Liver (tissue), 9 donors: Measurements from ENCODE around the gene UPK1A. TPM values are rescaled to one million over a fixed set of nuclear protein-coding genes. Genes with fewer than 3 reads are reported as not detected.

Experiments used
- DNase-seq: peaks from one replicate; pipeline ENCODE4 v3.0.0-alpha.2; 2017; ENCODE audit warnings: low spot score
- H3K27ac ChIP-seq, 2 donors: one replicate each; pipeline ENCODE4 v1.7.0; 2013; ENCODE audit warnings: inconsistent platforms in 2 of 2, low read length in 2 of 2, control low read depth in 1 of 2, low read depth in 1 of 2, mild to moderate bottlenecking in 1 of 2
- H3K27me3 ChIP-seq, 4 donors: one replicate each; pipeline versions ENCODE4 v1.6.1 to v1.7.0; 2013; ENCODE audit warnings: low read length in 3 of 4, inconsistent platforms in 1 of 4, mild to moderate bottlenecking in 1 of 4, moderate library complexity in 1 of 4; ENCODE audit not compliant: control insufficient read depth in 4 of 4, insufficient read depth in 4 of 4
- H3K36me3 ChIP-seq, 4 donors: one replicate each; pipeline versions ENCODE4 v1.6.1 to v1.7.0; 2013; ENCODE audit warnings: low read length in 3 of 4, mild to moderate bottlenecking in 3 of 4, low read depth in 1 of 4, moderate library complexity in 1 of 4; ENCODE audit not compliant: control insufficient read depth in 4 of 4, insufficient read depth in 3 of 4
- H3K4me1 ChIP-seq, 4 donors: one replicate each; pipeline versions ENCODE4 v1.6.1 to v1.7.0; 2013; ENCODE audit warnings: low read length in 3 of 4, mild to moderate bottlenecking in 3 of 4, moderate library complexity in 1 of 4; ENCODE audit not compliant: control insufficient read depth in 4 of 4, insufficient read depth in 4 of 4
- H3K4me3 ChIP-seq, 3 donors: one replicate each; pipeline versions ENCODE4 v1.6.1 to v1.7.0; 2013; ENCODE audit warnings: low read length in 3 of 3, control low read depth in 1 of 3, low read depth in 1 of 3, mild to moderate bottlenecking in 1 of 3
- H3K9ac ChIP-seq, 2 donors: one replicate each; pipeline ENCODE4 v1.7.0; 2013; ENCODE audit warnings: low read length in 2 of 2, mild to moderate bottlenecking in 2 of 2, moderate library complexity in 2 of 2, control low read depth in 1 of 2, low read depth in 1 of 2
- H3K9me3 ChIP-seq, 4 donors: one replicate each; pipeline versions ENCODE4 v1.6.1 to v1.7.0; 2013; ENCODE audit warnings: low read length in 3 of 4; ENCODE audit not compliant: control insufficient read depth in 4 of 4
- EGR1 ChIP-seq, 2 donors: IDR thresholded peaks; 2 replicates each; pipeline ENCODE4 v1.6.1; 2016 to 2018; ENCODE audit warnings: antibody characterized with exemption in 2 of 2, low read depth in 2 of 2
- FOXA1 ChIP-seq: IDR thresholded peaks from 2 replicates; pipeline ENCODE4 v1.6.1; 2016; ENCODE audit warnings: antibody characterized with exemption
- FOXA2 ChIP-seq: IDR thresholded peaks from 2 replicates; pipeline ENCODE4 v1.6.1; 2016; ENCODE audit warnings: antibody characterized with exemption
- GABPA ChIP-seq, 2 donors: IDR thresholded peaks in 1 of 2; conservative IDR thresholded peaks in 1 of 2; 2 replicates each; pipeline ENCODE4 v1.6.1; 2016; ENCODE audit warnings: antibody characterized with exemption in 2 of 2, mild to moderate bottlenecking in 1 of 2, moderate library complexity in 1 of 2
- HNF4A ChIP-seq, 2 donors: conservative IDR thresholded peaks; 2 replicates each; pipeline ENCODE4 v1.6.1; 2016; ENCODE audit warnings: antibody characterized with exemption in 2 of 2, mild to moderate bottlenecking in 2 of 2
- HNF4G ChIP-seq: IDR thresholded peaks from 2 replicates; pipeline ENCODE4 v1.6.1; 2016; ENCODE audit warnings: antibody characterized with exemption
- JUND ChIP-seq, 2 donors: IDR thresholded peaks; 2 replicates each; pipeline ENCODE4 v1.6.1; 2016; ENCODE audit warnings: antibody characterized with exemption in 2 of 2
- NR2F2 ChIP-seq: IDR thresholded peaks from 2 replicates; pipeline ENCODE4 v1.6.1; 2016; ENCODE audit warnings: antibody characterized with exemption
- RAD21 ChIP-seq, 2 donors: IDR thresholded peaks; 2 replicates each; pipeline ENCODE4 v1.6.1; 2016; ENCODE audit warnings: antibody characterized with exemption in 2 of 2, mild to moderate bottlenecking in 2 of 2
- RXRA ChIP-seq, 2 donors: IDR thresholded peaks; 2 replicates each; pipeline ENCODE4 v1.6.1; 2017 to 2018; ENCODE audit warnings: antibody characterized with exemption in 2 of 2, mild to moderate bottlenecking in 1 of 2
- SP1 ChIP-seq: IDR thresholded peaks from 2 replicates; pipeline ENCODE4 v1.6.1; 2018; ENCODE audit warnings: antibody characterized with exemption, mild to moderate bottlenecking
- TAF1 ChIP-seq: conservative IDR thresholded peaks from 2 replicates; pipeline ENCODE4 v1.6.1; 2016; ENCODE audit warnings: antibody characterized with exemption, mild to moderate bottlenecking
- YY1 ChIP-seq: IDR thresholded peaks from 2 replicates; pipeline ENCODE4 v1.6.1; 2016; ENCODE audit warnings: antibody characterized with exemption, mild to moderate bottlenecking
- WGBS: extraction: QIAGEN DNeasy Blood & Tissue Kit; methylation state at CpG from one replicate; pipeline ENCODE4 v1.1.7; 2013; 5-methylcytosine and 5-hydroxymethylcytosine counted together
- polyA plus RNA-seq, 2 donors: library from polyadenylated mRNA; stranded (reverse) in 1 of 2; unstranded in 1 of 2; fragments of 200-250 nt in 1 of 2; fragments of >200 nt in 1 of 2; fragmentation: Nextera tagmentation in 1 of 2; extraction: Ambion mirVana in 1 of 2; gene quantifications; one replicate each; pipeline versions ENCODE4 v1.2.1 to v1.2.3, GENCODE V29; 2013 to 2015
- total RNA-seq, 2 donors: library from RNA; depleted of rRNA; stranded (reverse); fragments of >200 nt; gene quantifications; one replicate each; pipeline ENCODE4 v1.2.3, GENCODE V29; 2014
- TF ChIP-seq, protein P1 (sequence below): IDR thresholded peaks from 2 replicates; pipeline ENCODE4 v1.6.1; 2016; ENCODE audit warnings: antibody characterized with exemption
- TF ChIP-seq, protein P2 (sequence below): IDR thresholded peaks from 2 replicates; pipeline ENCODE4 v1.6.1; 2016; ENCODE audit warnings: antibody characterized with exemption
- TF ChIP-seq, protein P3 (sequence below): IDR thresholded peaks from 2 replicates; pipeline ENCODE4 v1.6.1; 2016; ENCODE audit warnings: antibody characterized with exemption, mild to moderate bottlenecking
- TF ChIP-seq, protein P4 (sequence below): IDR thresholded peaks from 2 replicates; pipeline ENCODE4 v1.6.1; 2016; ENCODE audit warnings: antibody characterized with exemption
- TF ChIP-seq, protein P5 (sequence below): fragments of 150-350 bp; IDR thresholded peaks from 2 replicates; pipeline ENCODE4 v1.5.1; 2017; ENCODE audit warnings: improper control_type of control experiment, low read depth, low read length; ENCODE audit not compliant: missing input control
- donor health status: healthy.
- donor health status: healthy.
- donor health status: healthy.
- donor health status: healthy.
- donor health status: healthy.

UPK1A gene
- total and polyA plus RNA-seq, 4 donors: 0.10 to 0.56 TPM; not detected in 2

DNA sequence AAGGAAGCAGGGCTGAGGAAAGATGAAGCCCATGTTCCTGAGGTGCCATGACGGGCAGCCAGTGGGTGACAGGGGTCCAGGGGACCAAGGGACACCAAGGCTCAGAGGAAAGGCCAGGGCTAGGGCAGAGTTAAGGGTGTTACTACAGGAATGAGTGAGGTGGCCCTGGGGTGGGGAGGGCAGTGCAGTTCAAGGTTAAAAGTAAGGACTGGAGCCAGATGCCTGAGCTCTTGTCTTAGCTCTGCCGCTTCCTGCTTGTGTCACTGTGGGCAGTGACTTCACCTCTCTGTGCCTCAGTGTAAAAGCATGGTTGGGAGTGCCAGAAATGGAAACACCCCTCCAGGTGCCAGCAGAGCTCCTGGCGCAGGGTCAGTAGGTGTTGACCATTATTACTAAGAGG lies 29.7 kb upstream of the UPK1A start:
- 95% methylated on average over 3 of the region's 3 CpGs for WGBS
- no peaks in the 10 kb centered on the region for H3K27me3 ChIP-seq
- H3K4me3 ChIP-seq: no peak overlapping the region
- no peaks in the 10 kb centered on the region for H3K4me1 ChIP-seq
- no peak for DNase-seq
- no peak overlapping the region for H3K27ac ChIP-seq
- peaks cover 14 to 48% (median 31%) of the 10 kb centered on the region in 4 donors for H3K36me3 ChIP-seq
- no peak for TF ChIP-seq JUND (IDR thresholded peaks at IDR 0.05)
- no peak for TF ChIP-seq SP1
- TF ChIP-seq, protein P1, sequence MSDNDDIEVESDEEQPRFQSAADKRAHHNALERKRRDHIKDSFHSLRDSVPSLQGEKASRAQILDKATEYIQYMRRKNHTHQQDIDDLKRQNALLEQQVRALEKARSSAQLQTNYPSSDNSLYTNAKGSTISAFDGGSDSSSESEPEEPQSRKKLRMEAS: no peak
- TF ChIP-seq HNF4A (conservative IDR thresholded peaks at IDR 0.05): no peak
- no peak for TF ChIP-seq RXRA (IDR thresholded peaks at IDR 0.05)
- TF ChIP-seq EGR1 (IDR thresholded peaks at IDR 0.05; ENCODE audit: low read depth in 2 of 2): no peak
- no peak for TF ChIP-seq FOXA2
- no peak for TF ChIP-seq RAD21 (IDR thresholded peaks at IDR 0.05)
- TF ChIP-seq, protein P2, sequence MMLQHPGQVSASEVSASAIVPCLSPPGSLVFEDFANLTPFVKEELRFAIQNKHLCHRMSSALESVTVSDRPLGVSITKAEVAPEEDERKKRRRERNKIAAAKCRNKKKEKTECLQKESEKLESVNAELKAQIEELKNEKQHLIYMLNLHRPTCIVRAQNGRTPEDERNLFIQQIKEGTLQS: no peak
- TF ChIP-seq, protein P3, sequence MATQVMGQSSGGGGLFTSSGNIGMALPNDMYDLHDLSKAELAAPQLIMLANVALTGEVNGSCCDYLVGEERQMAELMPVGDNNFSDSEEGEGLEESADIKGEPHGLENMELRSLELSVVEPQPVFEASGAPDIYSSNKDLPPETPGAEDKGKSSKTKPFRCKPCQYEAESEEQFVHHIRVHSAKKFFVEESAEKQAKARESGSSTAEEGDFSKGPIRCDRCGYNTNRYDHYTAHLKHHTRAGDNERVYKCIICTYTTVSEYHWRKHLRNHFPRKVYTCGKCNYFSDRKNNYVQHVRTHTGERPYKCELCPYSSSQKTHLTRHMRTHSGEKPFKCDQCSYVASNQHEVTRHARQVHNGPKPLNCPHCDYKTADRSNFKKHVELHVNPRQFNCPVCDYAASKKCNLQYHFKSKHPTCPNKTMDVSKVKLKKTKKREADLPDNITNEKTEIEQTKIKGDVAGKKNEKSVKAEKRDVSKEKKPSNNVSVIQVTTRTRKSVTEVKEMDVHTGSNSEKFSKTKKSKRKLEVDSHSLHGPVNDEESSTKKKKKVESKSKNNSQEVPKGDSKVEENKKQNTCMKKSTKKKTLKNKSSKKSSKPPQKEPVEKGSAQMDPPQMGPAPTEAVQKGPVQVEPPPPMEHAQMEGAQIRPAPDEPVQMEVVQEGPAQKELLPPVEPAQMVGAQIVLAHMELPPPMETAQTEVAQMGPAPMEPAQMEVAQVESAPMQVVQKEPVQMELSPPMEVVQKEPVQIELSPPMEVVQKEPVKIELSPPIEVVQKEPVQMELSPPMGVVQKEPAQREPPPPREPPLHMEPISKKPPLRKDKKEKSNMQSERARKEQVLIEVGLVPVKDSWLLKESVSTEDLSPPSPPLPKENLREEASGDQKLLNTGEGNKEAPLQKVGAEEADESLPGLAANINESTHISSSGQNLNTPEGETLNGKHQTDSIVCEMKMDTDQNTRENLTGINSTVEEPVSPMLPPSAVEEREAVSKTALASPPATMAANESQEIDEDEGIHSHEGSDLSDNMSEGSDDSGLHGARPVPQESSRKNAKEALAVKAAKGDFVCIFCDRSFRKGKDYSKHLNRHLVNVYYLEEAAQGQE: no peak
- no peak for TF ChIP-seq TAF1
- TF ChIP-seq, protein P4, sequence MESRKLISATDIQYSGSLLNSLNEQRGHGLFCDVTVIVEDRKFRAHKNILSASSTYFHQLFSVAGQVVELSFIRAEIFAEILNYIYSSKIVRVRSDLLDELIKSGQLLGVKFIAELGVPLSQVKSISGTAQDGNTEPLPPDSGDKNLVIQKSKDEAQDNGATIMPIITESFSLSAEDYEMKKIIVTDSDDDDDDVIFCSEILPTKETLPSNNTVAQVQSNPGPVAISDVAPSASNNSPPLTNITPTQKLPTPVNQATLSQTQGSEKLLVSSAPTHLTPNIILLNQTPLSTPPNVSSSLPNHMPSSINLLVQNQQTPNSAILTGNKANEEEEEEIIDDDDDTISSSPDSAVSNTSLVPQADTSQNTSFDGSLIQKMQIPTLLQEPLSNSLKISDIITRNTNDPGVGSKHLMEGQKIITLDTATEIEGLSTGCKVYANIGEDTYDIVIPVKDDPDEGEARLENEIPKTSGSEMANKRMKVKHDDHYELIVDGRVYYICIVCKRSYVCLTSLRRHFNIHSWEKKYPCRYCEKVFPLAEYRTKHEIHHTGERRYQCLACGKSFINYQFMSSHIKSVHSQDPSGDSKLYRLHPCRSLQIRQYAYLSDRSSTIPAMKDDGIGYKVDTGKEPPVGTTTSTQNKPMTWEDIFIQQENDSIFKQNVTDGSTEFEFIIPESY: no peak
- TF ChIP-seq FOXA1: no peak
- TF ChIP-seq, protein P5, sequence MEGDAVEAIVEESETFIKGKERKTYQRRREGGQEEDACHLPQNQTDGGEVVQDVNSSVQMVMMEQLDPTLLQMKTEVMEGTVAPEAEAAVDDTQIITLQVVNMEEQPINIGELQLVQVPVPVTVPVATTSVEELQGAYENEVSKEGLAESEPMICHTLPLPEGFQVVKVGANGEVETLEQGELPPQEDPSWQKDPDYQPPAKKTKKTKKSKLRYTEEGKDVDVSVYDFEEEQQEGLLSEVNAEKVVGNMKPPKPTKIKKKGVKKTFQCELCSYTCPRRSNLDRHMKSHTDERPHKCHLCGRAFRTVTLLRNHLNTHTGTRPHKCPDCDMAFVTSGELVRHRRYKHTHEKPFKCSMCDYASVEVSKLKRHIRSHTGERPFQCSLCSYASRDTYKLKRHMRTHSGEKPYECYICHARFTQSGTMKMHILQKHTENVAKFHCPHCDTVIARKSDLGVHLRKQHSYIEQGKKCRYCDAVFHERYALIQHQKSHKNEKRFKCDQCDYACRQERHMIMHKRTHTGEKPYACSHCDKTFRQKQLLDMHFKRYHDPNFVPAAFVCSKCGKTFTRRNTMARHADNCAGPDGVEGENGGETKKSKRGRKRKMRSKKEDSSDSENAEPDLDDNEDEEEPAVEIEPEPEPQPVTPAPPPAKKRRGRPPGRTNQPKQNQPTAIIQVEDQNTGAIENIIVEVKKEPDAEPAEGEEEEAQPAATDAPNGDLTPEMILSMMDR: no peak
- no peak for TF ChIP-seq NR2F2
- no peak for TF ChIP-seq YY1
- TF ChIP-seq GABPA (IDR thresholded peaks at IDR 0.05 in 1 of 2, conservative IDR thresholded peaks at IDR 0.05 in 1 of 2): no peak
- no peak for TF ChIP-seq HNF4G
- no peaks in the 10 kb centered on the region for H3K9me3 ChIP-seq
- no peak overlapping the region for H3K9ac ChIP-seq
